Vagina (tissue), 2 donors: ENCODE measurements around the gene TGDS.

ENCODE experiments used
- POLR2AphosphoS5 ChIP-seq, 2 donors: sonication (generic); formaldehyde crosslinking; IDR thresholded peaks; one replicate each; pipeline ENCODE4 v1.9.0; 2017; ENCODE audit warnings: antibody characterized with exemption in 2 of 2, mild to moderate bottlenecking in 2 of 2, low read depth in 1 of 2; ENCODE audit not compliant: insufficient read depth in 1 of 2
- TF ChIP-seq, protein P1 (sequence below), 3 experiments: fragments of 450-650 bp in 2 of 3; fragments of 200-600 bp in 1 of 3; sonication (generic) in 1 of 3; IDR thresholded peaks; one replicate each; pipeline ENCODE4 v1.5.1; 2017 to 2019; ENCODE audit warnings: antibody characterized with exemption in 3 of 3, mild to moderate bottlenecking in 2 of 3, moderate library complexity in 2 of 3

DNA sequence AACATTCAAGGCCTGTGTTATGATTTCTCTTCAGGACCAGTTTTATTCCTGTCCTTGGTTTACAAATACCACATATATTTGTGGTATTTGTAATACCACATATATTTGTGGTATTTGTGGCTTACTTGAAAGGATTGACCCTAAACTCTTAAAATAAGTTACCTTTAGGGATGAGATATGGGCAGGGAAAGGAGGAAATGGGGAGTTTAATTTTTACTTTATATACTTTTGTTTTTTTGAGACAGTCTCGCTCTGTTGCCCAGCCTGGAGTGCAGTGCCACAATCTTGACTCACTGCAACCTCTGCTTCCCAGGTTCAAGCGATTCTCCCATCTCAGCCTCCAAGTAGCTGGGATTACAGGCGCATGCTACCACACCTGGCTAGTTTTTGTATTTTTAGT, 2.3 kb upstream of the TGDS start:
- TF ChIP-seq, protein P1, sequence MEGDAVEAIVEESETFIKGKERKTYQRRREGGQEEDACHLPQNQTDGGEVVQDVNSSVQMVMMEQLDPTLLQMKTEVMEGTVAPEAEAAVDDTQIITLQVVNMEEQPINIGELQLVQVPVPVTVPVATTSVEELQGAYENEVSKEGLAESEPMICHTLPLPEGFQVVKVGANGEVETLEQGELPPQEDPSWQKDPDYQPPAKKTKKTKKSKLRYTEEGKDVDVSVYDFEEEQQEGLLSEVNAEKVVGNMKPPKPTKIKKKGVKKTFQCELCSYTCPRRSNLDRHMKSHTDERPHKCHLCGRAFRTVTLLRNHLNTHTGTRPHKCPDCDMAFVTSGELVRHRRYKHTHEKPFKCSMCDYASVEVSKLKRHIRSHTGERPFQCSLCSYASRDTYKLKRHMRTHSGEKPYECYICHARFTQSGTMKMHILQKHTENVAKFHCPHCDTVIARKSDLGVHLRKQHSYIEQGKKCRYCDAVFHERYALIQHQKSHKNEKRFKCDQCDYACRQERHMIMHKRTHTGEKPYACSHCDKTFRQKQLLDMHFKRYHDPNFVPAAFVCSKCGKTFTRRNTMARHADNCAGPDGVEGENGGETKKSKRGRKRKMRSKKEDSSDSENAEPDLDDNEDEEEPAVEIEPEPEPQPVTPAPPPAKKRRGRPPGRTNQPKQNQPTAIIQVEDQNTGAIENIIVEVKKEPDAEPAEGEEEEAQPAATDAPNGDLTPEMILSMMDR (IDR thresholded peaks at IDR 0.05): no peak
- no peak for TF ChIP-seq POLR2AphosphoS5 (IDR thresholded peaks at IDR 0.05; ENCODE audit: insufficient read depth in 1 of 2, low read depth in 1 of 2)
